B cell (primary cell): ENCODE measurements around the gene SCN1A. TPM values are rescaled to one million over a fixed set of nuclear protein-coding genes. Genes with fewer than 3 reads are reported as not detected.
"Not testable (repeated sequence)": the region's sequence is repeated elsewhere in the genome, so short reads cannot be mapped to it uniquely, and the experiment has no call there.

Experiments
- ATAC-seq: fragments of 200-7000 bp; cut with Tn5 transposase; one replicate; pipeline ENCODE4 v1.10.0; 2021; ENCODE audit warnings: low read depth, mild to moderate bottlenecking, moderate number of reproducible peaks, moderate library complexity
- CTCF ChIA-PET: fragments of 350-600 bp; sonication (Branson Sonifier 250); formaldehyde crosslinking; loops from one replicate; lab custom pipeline; 2021; ENCODE audit warnings: antibody characterized with exemption, inconsistent platforms; lab: Charles Lee
- POLR2A ChIA-PET: fragments of 350-600 bp; sonication (Branson Sonifier 250); formaldehyde crosslinking; loops from one replicate; lab custom pipeline; 2021; ENCODE audit warnings: antibody characterized with exemption; lab: Charles Lee
- DNase-seq: peaks from one replicate; pipeline ENCODE4 v3.0.0; 2013
- H2AFZ ChIP-seq: 2 replicates; pipeline ENCODE4 v1.6.1; 2012; ENCODE audit warnings: mild to moderate bottlenecking, low read depth, low read length; ENCODE audit not compliant: insufficient read depth, poor library complexity, severe bottlenecking
- H3K27ac ChIP-seq, 2 donors: 1 replicate in 1 of 2; 2 replicates in 1 of 2; pipeline ENCODE4 v1.5.1; 2012 to 2013; ENCODE audit warnings: low read length in 2 of 2, mild to moderate bottlenecking in 2 of 2, moderate library complexity in 1 of 2
- H3K27me3 ChIP-seq, 4 experiments: fragments of 200-600 bp in 1 of 4; sonication (generic) in 1 of 4; replicated peaks in 1 of 4; 1 replicate in 2 of 4; 2 replicates in 2 of 4; pipeline versions ENCODE4 v1.6.1 to v1.7.0; 2013 to 2016; ENCODE audit warnings: low read length in 3 of 4, mild to moderate bottlenecking in 2 of 4, mixed read lengths in 1 of 4, moderate library complexity in 1 of 4; ENCODE audit not compliant: insufficient read depth in 4 of 4, control insufficient read depth in 3 of 4; ENCODE audit errors: control extremely low read depth in 1 of 4
- H3K36me3 ChIP-seq, 2 experiments: replicated peaks in 1 of 2; 1 replicate in 1 of 2; 2 replicates in 1 of 2; pipeline versions ENCODE4 v1.6.1 to v1.7.1; 2013; ENCODE audit warnings: low read length in 1 of 2; ENCODE audit not compliant: insufficient read depth in 2 of 2, control insufficient read depth in 1 of 2; ENCODE audit errors: control extremely low read depth in 1 of 2, extremely low read depth in 1 of 2
- H3K4me1 ChIP-seq, 2 donors: fragments of 200-600 bp in 1 of 2; sonication (generic) in 1 of 2; 1 replicate in 1 of 2; 2 replicates in 1 of 2; pipeline versions ENCODE4 v1.5.1 to v1.6.1; 2013 to 2017; ENCODE audit warnings: low read length in 2 of 2; ENCODE audit not compliant: control insufficient read depth in 2 of 2, insufficient read depth in 2 of 2
- H3K4me2 ChIP-seq: replicated peaks from 2 replicates; pipeline ENCODE3; 2012; ENCODE audit warnings: mild to moderate bottlenecking, low read depth, low read length; ENCODE audit not compliant: poor library complexity, severe bottlenecking
- H3K4me3 ChIP-seq, 5 experiments: fragments of 200-600 bp in 1 of 5; sonication (generic) in 1 of 5; 1 replicate in 3 of 5; 2 replicates in 2 of 5; pipeline versions ENCODE4 v1.5.1 to v1.7.0; 2011 to 2016; ENCODE audit warnings: low read length in 4 of 5, mild to moderate bottlenecking in 4 of 5, low read depth in 2 of 5, control low read depth in 1 of 5, moderate library complexity in 1 of 5; ENCODE audit not compliant: insufficient read depth in 1 of 5; ENCODE audit errors: control extremely low read depth in 1 of 5, extremely low read depth in 1 of 5
- H3K79me2 ChIP-seq: fragments of 200-600 bp; sonication (generic); one replicate; pipeline ENCODE4 v1.6.0; 2016; ENCODE audit warnings: low read length; ENCODE audit not compliant: control insufficient read depth, insufficient read depth
- H3K9ac ChIP-seq: fragments of 200-600 bp; sonication (generic); 2 replicates; pipeline ENCODE4 v1.6.1; 2017; ENCODE audit warnings: mild to moderate bottlenecking, low read length, moderate library complexity
- H3K9me3 ChIP-seq, 3 donors: one replicate each; pipeline versions ENCODE4 v1.6.1 to v1.7.1; 2013; ENCODE audit warnings: low read length in 2 of 3; ENCODE audit not compliant: control insufficient read depth in 2 of 3, insufficient read depth in 1 of 3; ENCODE audit errors: control extremely low read depth in 1 of 3
- H4K20me1 ChIP-seq: 2 replicates; pipeline ENCODE4 v1.6.0; 2012; ENCODE audit warnings: mild to moderate bottlenecking, low read length; ENCODE audit not compliant: insufficient read depth, control insufficient read depth, poor library complexity, severe bottlenecking
- H3K27ac Mint-ChIP-seq: one replicate; pipeline ENCODE4 v1.8.0; 2021; ENCODE audit warnings: mixed read lengths
- H3K27me3 Mint-ChIP-seq: one replicate; pipeline ENCODE4 v1.8.0; 2021; ENCODE audit warnings: mixed read lengths
- H3K4me1 Mint-ChIP-seq: one replicate; pipeline ENCODE4 v1.8.0; 2021; ENCODE audit warnings: mixed read lengths
- H3K4me3 Mint-ChIP-seq: one replicate; pipeline ENCODE4 v1.8.0; 2021; ENCODE audit warnings: mixed read lengths
- H3K9me3 Mint-ChIP-seq: one replicate; pipeline ENCODE4 v1.8.0; 2022; ENCODE audit warnings: mixed read lengths; ENCODE audit not compliant: insufficient read depth
- CTCF ChIP-seq: fragments of 200-600 bp; IDR thresholded peaks from one replicate; pipeline ENCODE4 v1.8.0; 2022; ENCODE audit warnings: antibody characterized with exemption, mild to moderate bottlenecking
- EZH2 ChIP-seq: IDR thresholded peaks from 2 replicates; pipeline ENCODE4 v1.6.1; 2012; ENCODE audit warnings: borderline replicate concordance, low read depth, mild to moderate bottlenecking, moderate library complexity, low read length; ENCODE audit not compliant: insufficient read depth, poor library complexity, severe bottlenecking
- intact Hi-C: fragments of 100-400 bp; cut with micrococcal nuclease; formaldehyde crosslinking; loops from one replicate; pipeline ENCODE4 v1.10.0; 2022
- polyA plus RNA-seq: library from polyadenylated mRNA; depleted of rRNA; stranded (reverse); fragments of >200 nt; gene quantifications from 2 replicates; pipeline ENCODE4 v1.2.3, GENCODE V29; 2012
- total RNA-seq, 2 donors: library from RNA; stranded (reverse); fragments of 120-200 nt in 1 of 2; gene quantifications; 1 replicate in 1 of 2; 2 replicates in 1 of 2; pipeline versions ENCODE4 v1.2.3 to v1.2.4, GENCODE V29; 2013 to 2022

The SCN1A gene
- total and polyA plus RNA-seq, 2 donors (not counting 1 experiment from before 2014, with no cell fraction given), result not detected

GRCh38 chr2:165985120-165985519 lies 142.7 kb downstream of the SCN1A start:
- H3K9me3 ChIP-seq, result no peaks in the 10 kb centered on the region
- TF ChIP-seq CTCF (no peak), EZH2 (no peak)
- H3K4me2 ChIP-seq, result no peak overlapping the region
- H3K4me3 ChIP-seq, result no peak overlapping the region
- Mint-ChIP-seq H3K27ac (no peak overlapping the region), H3K4me1 (no peaks in the 10 kb centered on the region), H3K9me3 (no peaks in the 10 kb centered on the region), H3K27me3 (peaks cover 17% of the 10 kb centered on the region), H3K4me3 (no peak overlapping the region)
- H3K27ac ChIP-seq, result no peak overlapping the region
- POLR2A ChIA-PET, result no interaction called here
- no peaks in the 10 kb centered on the region for H3K4me1 ChIP-seq
- no peak overlapping the region for H2AFZ ChIP-seq
- no peaks in the 10 kb centered on the region for H3K27me3 ChIP-seq
- intact Hi-C loops, result no loop called here
- ATAC-seq (no peak), DNase-seq (no peak)
- no peaks in the 10 kb centered on the region for H3K36me3 ChIP-seq
- CTCF ChIA-PET, result no interaction called here
- no peaks in the 10 kb centered on the region for H4K20me1 ChIP-seq
- no peaks in the 10 kb centered on the region for H3K79me2 ChIP-seq
- H3K9ac ChIP-seq, result no peak overlapping the region

- H3K36me3 ChIP-seq, H3K27ac ChIP-seq, H3K27ac Mint-ChIP-seq, H3K4me1 Mint-ChIP-seq, H2AFZ ChIP-seq, H3K4me3 ChIP-seq, H4K20me1 ChIP-seq, H3K9me3 Mint-ChIP-seq, H3K9ac ChIP-seq, H3K4me2 ChIP-seq, POLR2A ChIA-PET, H3K9me3 ChIP-seq, H3K4me1 ChIP-seq, H3K4me3 Mint-ChIP-seq, DNase-seq, intact Hi-C loops, H3K79me2 ChIP-seq, ATAC-seq, H3K27me3 ChIP-seq: not testable (repeated sequence)
- H3K27me3 Mint-ChIP-seq, result peaks cover 35% of the 10 kb centered on the region
- CTCF ChIA-PET, result interaction anchor here (0.6 kb wide), 1 partner anchor 11 kb away, joined by 4 read pairs; no protein-coding TSS in a partner anchor
Observed at GRCh38 chr2:165972161-165972560, 155.7 kb downstream of the SCN1A start.
